GM23248 (cell line): ENCODE results near the gene FOXL2. TPM values are rescaled to one million over a fixed set of nuclear protein-coding genes. Genes with fewer than 3 reads are reported as not detected.

Experiments
- DNase-seq: peaks from one replicate; pipeline ENCODE4 v3.0.0-alpha.2; 2015
- H2AFZ ChIP-seq: fragments of 200-600 bp; sonication (generic); 2 replicates; pipeline ENCODE4 v1.6.1; 2016; ENCODE audit warnings: antibody characterized with exemption
- H3F3A ChIP-seq: fragments of 200-600 bp; sonication (generic); 2 replicates; pipeline ENCODE4 v1.6.1; 2016; ENCODE audit warnings: mild to moderate bottlenecking, antibody characterized with exemption, mixed run types; ENCODE audit not compliant: insufficient read depth
- H3K27ac ChIP-seq: fragments of 200-600 bp; sonication (generic); 2 replicates; pipeline ENCODE4 v1.5.1; 2016; ENCODE audit warnings: mild to moderate bottlenecking
- H3K27me3 ChIP-seq: fragments of 200-600 bp; sonication (generic); replicated peaks from 2 replicates; pipeline ENCODE4 v1.6.1; 2016; ENCODE audit warnings: mild to moderate bottlenecking; ENCODE audit not compliant: insufficient read depth
- H3K36me3 ChIP-seq: fragments of 200-600 bp; sonication (generic); 2 replicates; pipeline ENCODE4 v1.6.1; 2016; ENCODE audit warnings: low read depth, mild to moderate bottlenecking
- H3K4me1 ChIP-seq: fragments of 200-600 bp; sonication (generic); 2 replicates; pipeline ENCODE4 v1.6.1; 2016; ENCODE audit warnings: mild to moderate bottlenecking; ENCODE audit not compliant: insufficient read depth
- H3K4me2 ChIP-seq: fragments of 200-600 bp; sonication (generic); one replicate; pipeline ENCODE4 v1.6.1; 2016; ENCODE audit warnings: mild to moderate bottlenecking; ENCODE audit not compliant: unreplicated experiment
- H3K4me3 ChIP-seq: fragments of 200-600 bp; sonication (generic); 2 replicates; pipeline ENCODE4 v1.5.1; 2016; ENCODE audit warnings: mild to moderate bottlenecking
- H3K79me2 ChIP-seq: fragments of 200-600 bp; sonication (generic); 2 replicates; pipeline ENCODE4 v1.6.1; 2016; ENCODE audit warnings: mild to moderate bottlenecking; ENCODE audit not compliant: insufficient read depth
- H3K9ac ChIP-seq: fragments of 200-600 bp; sonication (generic); 2 replicates; pipeline ENCODE4 v1.6.1; 2016; ENCODE audit warnings: mild to moderate bottlenecking
- H3K9me2 ChIP-seq: fragments of 200-600 bp; sonication (generic); 2 replicates; pipeline ENCODE4 v1.6.1; 2016; ENCODE audit warnings: mixed run types, mild to moderate bottlenecking, moderate library complexity; ENCODE audit not compliant: insufficient read depth
- H3K9me3 ChIP-seq: fragments of 200-600 bp; sonication (generic); one replicate; pipeline ENCODE4 v1.6.1; 2017; ENCODE audit warnings: low read depth
- H4K20me1 ChIP-seq: fragments of 200-600 bp; sonication (generic); 2 replicates; pipeline ENCODE4 v1.6.0; 2016; ENCODE audit not compliant: insufficient read depth
- EZH2 ChIP-seq: fragments of 200-600 bp; sonication (generic); IDR thresholded peaks from 2 replicates; pipeline ENCODE4 v1.6.1; 2018; ENCODE audit warnings: antibody characterized with exemption, mild to moderate bottlenecking; ENCODE audit not compliant: insufficient read depth, poor library complexity, severe bottlenecking
- EZH2phosphoT487 ChIP-seq: fragments of 200-600 bp; sonication (generic); IDR thresholded peaks from 2 replicates; pipeline ENCODE4 v1.6.1; 2018; ENCODE audit warnings: antibody characterized with exemption, moderate library complexity, mild to moderate bottlenecking, low read depth; ENCODE audit not compliant: insufficient read depth
- WGBS, 2 experiments: methylation state at CpG; one replicate each; pipeline ENCODE4 v1.1.6; 2015 to 2017; ENCODE audit warnings: low lambda C conversion rate in 2 of 2, low coverage in 1 of 2; ENCODE audit errors: missing lambda C conversion rate in 2 of 2; 5-methylcytosine and 5-hydroxymethylcytosine counted together
- in situ Hi-C: fragments of 300-500 bp; cut with MboI; formaldehyde crosslinking; loops from 2 replicates; pipeline ENCODE4 v1.15.0; 2020
- polyA plus RNA-seq: library from polyadenylated mRNA; unstranded; fragments of >200 nt; fragmentation: Nextera tagmentation; extraction: Ambion mirVana; gene quantifications from 2 replicates; pipeline ENCODE4 v1.2.1, GENCODE V29; 2016
- total RNA-seq: library from RNA; depleted of rRNA; stranded (reverse); fragments of >200 nt; shearing (Covaris generic); gene quantifications from 2 replicates; pipeline ENCODE4 v1.2.3, GENCODE V29; 2014

Gene FOXL2
- total and polyA plus RNA-seq, 2 experiments from 2014 or later: 0.71 to 3.6 TPM

- in situ Hi-C loops: loop anchor here (5.0 to 25.0 kb wide), 3 partner anchors 218 to 453 kb away; no protein-coding TSS in a partner anchor
- no peak overlapping the region for H3K27ac ChIP-seq
- no peaks in the 10 kb centered on the region for H3K9me2 ChIP-seq
- no peaks in the 10 kb centered on the region for H3K27me3 ChIP-seq
- no peaks in the 10 kb centered on the region for H3K9me3 ChIP-seq
- no peaks in the 10 kb centered on the region for H3K36me3 ChIP-seq
- 16 to 22% methylated on average over 19 of the region's 19 CpGs for WGBS, 2 experiments
- DNase-seq: no peak
- H3K4me1 ChIP-seq: no peaks in the 10 kb centered on the region
- no peaks in the 10 kb centered on the region for H4K20me1 ChIP-seq
- peaks cover 3% of the 10 kb centered on the region; the same call in 1 of the 2 replicates for H3F3A ChIP-seq
- peak overlapping the region; percentile 95 for H2AFZ ChIP-seq
- peak overlapping the region; percentile 84; the same call in 1 of the 2 replicates for H3K9ac ChIP-seq
- H3K4me2 ChIP-seq: peak overlapping the region; percentile 88
- peak overlapping the region; percentile 84 for H3K4me3 ChIP-seq
- TF ChIP-seq EZH2phosphoT487 (no peak), EZH2 (no peak)
- no peaks in the 10 kb centered on the region for H3K79me2 ChIP-seq
These were observed 32.0 kb downstream of the FOXL2 start for GRCh38 chr3:138914870-138915502.

- in situ Hi-C loops: loop anchor here (25.0 kb wide), 1 partner anchor 451 kb away; no protein-coding TSS in a partner anchor
- Histone ChIP-seq H3K4me3 (no peak overlapping the region), H2AFZ (no peak overlapping the region), H3K9ac (no peak overlapping the region), H3K4me2 (no peak overlapping the region), H3K36me3 (no peaks in the 10 kb centered on the region), H3K79me2 (no peaks in the 10 kb centered on the region), H4K20me1 (no peaks in the 10 kb centered on the region), H3K27ac (no peak overlapping the region), H3K4me1 (no peaks in the 10 kb centered on the region), H3K9me3 (no peaks in the 10 kb centered on the region), H3F3A (peaks cover 3% of the 10 kb centered on the region; the same call in 1 of the 2 replicates), H3K27me3 (no peaks in the 10 kb centered on the region), H3K9me2 (no peaks in the 10 kb centered on the region)
- 85 to 89% methylated on average over 3 of the region's 3 CpGs for WGBS, 2 experiments
- no peak for TF ChIP-seq EZH2
- DNase-seq: no peak
These were observed 33.2 kb downstream of the FOXL2 start for GRCh38 chr3:138913766-138914165.

DNA sequence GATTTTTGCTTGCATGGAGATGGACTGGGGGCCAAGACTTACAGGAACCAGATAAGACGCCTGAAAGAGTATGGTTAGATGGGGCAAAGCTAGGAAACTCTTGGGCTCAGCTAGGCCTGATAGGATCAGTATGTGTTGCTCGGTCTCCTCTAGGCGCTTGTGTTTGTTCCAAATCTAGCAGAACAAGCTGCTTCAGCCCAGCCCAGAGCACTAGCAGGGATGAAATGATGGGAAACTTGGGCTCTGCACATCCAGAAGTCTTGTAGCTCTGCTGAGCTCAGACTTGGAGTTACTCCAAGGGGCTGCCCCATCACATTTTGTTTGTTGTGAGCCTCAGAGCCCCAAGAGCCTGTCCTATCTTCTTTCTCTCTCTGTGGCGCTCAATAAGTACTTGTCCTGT, 34.7 kb downstream of the FOXL2 start:
- 70 to 71% methylated on average over 4 of the region's 4 CpGs for WGBS, 2 experiments

DNA sequence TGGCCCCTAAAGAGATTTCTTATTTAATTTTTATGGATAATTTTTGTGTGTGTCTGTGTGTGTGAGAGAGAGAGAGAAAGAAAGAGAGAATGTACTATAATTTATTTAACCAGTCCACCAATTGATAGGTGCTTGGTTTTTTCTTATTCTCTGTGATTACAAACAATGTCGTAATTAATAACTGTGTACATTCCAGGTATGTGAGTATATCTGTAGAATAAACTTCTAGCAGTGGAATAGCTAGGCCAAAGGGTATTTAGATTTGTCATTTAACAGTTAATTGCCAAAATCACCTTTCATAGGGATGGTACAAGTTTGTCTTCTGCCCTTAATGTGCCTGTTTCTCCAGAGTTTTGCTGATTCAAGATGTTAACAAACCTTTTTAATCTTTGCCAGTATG, 35.3 kb downstream of the FOXL2 start:
- no peaks in the 10 kb centered on the region for H3K4me1 ChIP-seq
- peaks cover 3% of the 10 kb centered on the region; the same call in 1 of the 2 replicates for H3F3A ChIP-seq
- no peaks in the 10 kb centered on the region for H3K36me3 ChIP-seq
- TF ChIP-seq EZH2: no peak
- TF ChIP-seq EZH2phosphoT487: no peak
- 94 to 100% methylated on average over 1 of the region's 1 CpG for WGBS, 2 experiments
- H3K27me3 ChIP-seq: no peaks in the 10 kb centered on the region
- in situ Hi-C loops: loop anchor here (25.0 kb wide), 1 partner anchor 449 kb away; no protein-coding TSS in a partner anchor
- no peak overlapping the region for H3K27ac ChIP-seq
- H3K9me3 ChIP-seq: no peaks in the 10 kb centered on the region
- H3K4me3 ChIP-seq: no peak overlapping the region
- H3K9ac ChIP-seq: no peak overlapping the region
- no peak overlapping the region for H3K4me2 ChIP-seq
- H2AFZ ChIP-seq: no peak overlapping the region
- H3K79me2 ChIP-seq: no peaks in the 10 kb centered on the region
- no peaks in the 10 kb centered on the region for H3K9me2 ChIP-seq
- DNase-seq: no peak
- H4K20me1 ChIP-seq: no peaks in the 10 kb centered on the region

More for the DNA sequence above, 34.7 kb downstream of the FOXL2 start:
- DNase-seq: no peak
- no peaks in the 10 kb centered on the region for H3K79me2 ChIP-seq
- H4K20me1 ChIP-seq: no peaks in the 10 kb centered on the region
- peaks cover 3% of the 10 kb centered on the region; the same call in 1 of the 2 replicates for H3F3A ChIP-seq
- H3K9me2 ChIP-seq: no peaks in the 10 kb centered on the region
- H3K36me3 ChIP-seq: no peaks in the 10 kb centered on the region
- H3K4me2 ChIP-seq: no peak overlapping the region
- H3K27me3 ChIP-seq: no peaks in the 10 kb centered on the region
- H3K9ac ChIP-seq: no peak overlapping the region
- no peaks in the 10 kb centered on the region for H3K4me1 ChIP-seq
- no peak for TF ChIP-seq EZH2
- TF ChIP-seq EZH2phosphoT487: no peak
- in situ Hi-C loops: loop anchor here (25.0 kb wide), 1 partner anchor 450 kb away; no protein-coding TSS in a partner anchor
- H3K27ac ChIP-seq: no peak overlapping the region
- no peaks in the 10 kb centered on the region for H3K9me3 ChIP-seq
- no peak overlapping the region for H2AFZ ChIP-seq
- H3K4me3 ChIP-seq: no peak overlapping the region

DNA sequence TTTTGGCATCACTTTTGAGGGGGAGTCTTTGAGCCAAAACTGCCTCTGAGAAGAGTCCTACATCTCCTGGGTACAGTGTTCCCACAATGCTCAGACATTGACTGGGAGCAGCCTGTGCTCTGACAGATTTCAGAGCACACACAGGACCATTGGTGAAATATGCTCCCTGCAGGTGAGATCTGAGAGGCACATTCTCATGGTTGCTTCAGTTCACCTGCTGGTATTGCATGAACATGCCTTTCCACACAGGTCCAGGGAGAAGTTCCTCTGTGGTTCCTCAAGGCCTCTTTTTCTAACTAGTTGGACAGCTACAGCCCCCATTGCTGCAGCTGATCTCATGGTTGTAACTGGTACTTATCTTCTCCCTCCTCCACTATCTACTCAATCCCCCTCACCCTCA, 37.0 kb downstream of the FOXL2 start:
- H3K9me3 ChIP-seq: no peaks in the 10 kb centered on the region
- no peak overlapping the region for H3K4me2 ChIP-seq
- H3K4me3 ChIP-seq: no peak overlapping the region
- no peaks in the 10 kb centered on the region for H4K20me1 ChIP-seq
- TF ChIP-seq EZH2phosphoT487: no peak
- TF ChIP-seq EZH2: no peak
- no peaks in the 10 kb centered on the region for H3K4me1 ChIP-seq
- in situ Hi-C loops: loop anchor here (25.0 kb wide), 1 partner anchor 448 kb away; no protein-coding TSS in a partner anchor
- no peaks in the 10 kb centered on the region for H3K36me3 ChIP-seq
- H3K27ac ChIP-seq: no peak overlapping the region
- DNase-seq: no peak
- H2AFZ ChIP-seq: no peak overlapping the region
- no peaks in the 10 kb centered on the region for H3K79me2 ChIP-seq
- H3K9me2 ChIP-seq: no peaks in the 10 kb centered on the region
- no peaks in the 10 kb centered on the region for H3K27me3 ChIP-seq
- 0 out of 2 replicates have a peak, but pooled peaks cover under 1% of the 10 kb centered on the region for H3F3A ChIP-seq
- H3K9ac ChIP-seq: no peak overlapping the region
